Endothelial cell of umbilical vein (primary cell): ENCODE data around the gene SPSB3.

ENCODE experiments used
- EZH2 ChIP-seq: IDR thresholded peaks from 2 replicates; pipeline ENCODE4 v1.6.1; 2012; ENCODE audit warnings: borderline replicate concordance, low read depth, mild to moderate bottlenecking, moderate library complexity, low read length, inconsistent platforms; ENCODE audit not compliant: severe bottlenecking
- POLR2AphosphoS5 ChIP-seq: IDR thresholded peaks from 2 replicates; pipeline ENCODE4 v1.6.1; 2012; ENCODE audit warnings: low read depth, mild to moderate bottlenecking, control low read depth, low read length, moderate library complexity; ENCODE audit not compliant: insufficient read depth
- TF ChIP-seq, protein P1 (sequence below), 2 donors: IDR thresholded peaks; 1 replicate in 1 of 2; 2 replicates in 1 of 2; pipeline ENCODE4 v1.5.1; 2011; ENCODE audit warnings: low read length in 2 of 2, mild to moderate bottlenecking in 2 of 2, moderate library complexity in 2 of 2, control low read depth in 1 of 2, inconsistent platforms in 1 of 2, low read depth in 1 of 2; ENCODE audit not compliant: insufficient read depth in 1 of 2; ENCODE audit errors: extremely low read depth in 1 of 2
- TF ChIP-seq, protein P2 (sequence below): IDR thresholded peaks from 2 replicates; pipeline ENCODE4 v1.6.1; 2011; ENCODE audit not compliant: insufficient read depth, insufficient read length

DNA sequence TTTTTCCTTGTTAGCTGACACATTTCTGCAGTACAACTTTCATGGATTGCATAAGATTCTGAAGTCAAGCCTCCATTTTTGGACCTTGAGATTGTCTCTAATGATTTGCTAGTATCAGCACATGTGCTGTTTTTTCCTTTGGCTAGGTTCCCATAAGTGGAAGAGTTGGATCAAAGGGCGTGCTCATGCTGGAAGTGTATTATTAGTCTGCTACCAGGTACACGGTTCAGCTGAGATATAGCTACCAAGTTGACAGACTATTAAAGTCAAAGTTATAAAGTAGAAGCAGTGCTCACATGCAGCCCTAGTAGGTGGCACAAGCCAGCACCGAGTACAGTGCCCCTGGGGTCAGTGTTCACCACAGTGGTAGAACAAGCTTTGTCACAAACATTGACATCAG, 47.8 kb upstream of the SPSB3 start:
- TF ChIP-seq EZH2, result no peak
- TF ChIP-seq, protein P1, sequence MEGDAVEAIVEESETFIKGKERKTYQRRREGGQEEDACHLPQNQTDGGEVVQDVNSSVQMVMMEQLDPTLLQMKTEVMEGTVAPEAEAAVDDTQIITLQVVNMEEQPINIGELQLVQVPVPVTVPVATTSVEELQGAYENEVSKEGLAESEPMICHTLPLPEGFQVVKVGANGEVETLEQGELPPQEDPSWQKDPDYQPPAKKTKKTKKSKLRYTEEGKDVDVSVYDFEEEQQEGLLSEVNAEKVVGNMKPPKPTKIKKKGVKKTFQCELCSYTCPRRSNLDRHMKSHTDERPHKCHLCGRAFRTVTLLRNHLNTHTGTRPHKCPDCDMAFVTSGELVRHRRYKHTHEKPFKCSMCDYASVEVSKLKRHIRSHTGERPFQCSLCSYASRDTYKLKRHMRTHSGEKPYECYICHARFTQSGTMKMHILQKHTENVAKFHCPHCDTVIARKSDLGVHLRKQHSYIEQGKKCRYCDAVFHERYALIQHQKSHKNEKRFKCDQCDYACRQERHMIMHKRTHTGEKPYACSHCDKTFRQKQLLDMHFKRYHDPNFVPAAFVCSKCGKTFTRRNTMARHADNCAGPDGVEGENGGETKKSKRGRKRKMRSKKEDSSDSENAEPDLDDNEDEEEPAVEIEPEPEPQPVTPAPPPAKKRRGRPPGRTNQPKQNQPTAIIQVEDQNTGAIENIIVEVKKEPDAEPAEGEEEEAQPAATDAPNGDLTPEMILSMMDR (IDR thresholded peaks at IDR 0.05; ENCODE audit: extremely low read depth in 1 of 2, insufficient read depth in 1 of 2, low read depth in 1 of 2, low read length in 2 of 2), result no peak
- no peak for TF ChIP-seq POLR2AphosphoS5
- TF ChIP-seq, protein P2, sequence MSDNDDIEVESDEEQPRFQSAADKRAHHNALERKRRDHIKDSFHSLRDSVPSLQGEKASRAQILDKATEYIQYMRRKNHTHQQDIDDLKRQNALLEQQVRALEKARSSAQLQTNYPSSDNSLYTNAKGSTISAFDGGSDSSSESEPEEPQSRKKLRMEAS, result no peak
